ENCODE data around the gene CTNNBIP1. TPM values are rescaled to one million over a fixed set of nuclear protein-coding genes. Genes with fewer than 3 reads are reported as not detected.

The CTNNBIP1 gene
- total RNA-seq, 1 experiment from 2014 or later: 58.9 TPM

DNA sequence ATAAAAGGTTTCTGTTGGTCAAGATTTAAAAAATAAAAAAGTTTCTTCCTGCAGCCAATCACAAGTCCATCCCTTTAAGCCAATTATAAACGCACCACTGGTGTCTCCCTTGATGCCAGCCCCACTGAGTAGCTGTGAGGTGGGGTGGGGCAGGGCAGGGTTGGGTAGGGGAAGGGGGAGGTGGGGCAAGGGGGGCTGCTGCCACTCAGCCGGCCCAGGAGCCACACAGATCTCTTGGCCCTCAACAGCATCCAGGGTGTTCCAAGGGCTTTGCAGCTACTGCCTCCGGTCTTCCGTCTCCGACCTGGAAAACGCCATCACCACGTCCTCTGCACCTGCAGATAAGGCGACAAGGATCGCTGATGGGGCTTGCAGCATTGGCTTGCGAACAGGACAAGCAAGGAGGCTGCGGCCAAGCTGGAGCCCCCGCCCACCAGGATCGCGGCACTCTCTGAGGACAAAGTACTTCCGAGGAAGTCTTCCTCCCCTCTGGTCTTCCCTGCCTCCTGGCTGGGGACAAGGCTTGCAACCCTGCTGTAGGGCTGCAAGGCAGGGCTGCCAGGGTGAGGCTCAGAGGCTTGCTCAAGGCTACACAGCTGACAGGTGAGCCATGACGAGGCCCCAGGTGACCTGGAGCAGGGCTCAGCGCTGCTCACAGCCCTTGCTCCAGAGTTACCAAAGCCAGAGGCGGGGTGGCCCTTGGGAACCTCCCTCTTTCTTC lies 59.5 kb downstream of the CTNNBIP1 start:
- Histone ChIP-seq H3K4me2 (no peak overlapping the region), H3K4me3 (no peak overlapping the region), H3K9me2 (ENCODE audit: insufficient read depth) (no peaks in the 10 kb centered on the region), H3K27ac (no peak overlapping the region), H3K27me3 (ENCODE audit: insufficient read depth, low read depth) (no peaks in the 10 kb centered on the region), H3K36me3 (ENCODE audit: low read depth) (no peaks in the 10 kb centered on the region), H3F3A (ENCODE audit: insufficient read depth, low read depth) (no peaks in the 10 kb centered on the region), H4K20me1 (ENCODE audit: insufficient read depth) (no peaks in the 10 kb centered on the region), H3K4me1 (replicated peaks; ENCODE audit: insufficient read depth) (no peaks in the 10 kb centered on the region), H2AFZ (no peak overlapping the region), H3K9me3 (ENCODE audit: insufficient read depth, low read depth) (no peaks in the 10 kb centered on the region), H3K79me2 (ENCODE audit: low read depth) (no peaks in the 10 kb centered on the region)
- no TSS peak for BruUV-seq (replicated peaks)
- TF ChIP-seq, protein P1, sequence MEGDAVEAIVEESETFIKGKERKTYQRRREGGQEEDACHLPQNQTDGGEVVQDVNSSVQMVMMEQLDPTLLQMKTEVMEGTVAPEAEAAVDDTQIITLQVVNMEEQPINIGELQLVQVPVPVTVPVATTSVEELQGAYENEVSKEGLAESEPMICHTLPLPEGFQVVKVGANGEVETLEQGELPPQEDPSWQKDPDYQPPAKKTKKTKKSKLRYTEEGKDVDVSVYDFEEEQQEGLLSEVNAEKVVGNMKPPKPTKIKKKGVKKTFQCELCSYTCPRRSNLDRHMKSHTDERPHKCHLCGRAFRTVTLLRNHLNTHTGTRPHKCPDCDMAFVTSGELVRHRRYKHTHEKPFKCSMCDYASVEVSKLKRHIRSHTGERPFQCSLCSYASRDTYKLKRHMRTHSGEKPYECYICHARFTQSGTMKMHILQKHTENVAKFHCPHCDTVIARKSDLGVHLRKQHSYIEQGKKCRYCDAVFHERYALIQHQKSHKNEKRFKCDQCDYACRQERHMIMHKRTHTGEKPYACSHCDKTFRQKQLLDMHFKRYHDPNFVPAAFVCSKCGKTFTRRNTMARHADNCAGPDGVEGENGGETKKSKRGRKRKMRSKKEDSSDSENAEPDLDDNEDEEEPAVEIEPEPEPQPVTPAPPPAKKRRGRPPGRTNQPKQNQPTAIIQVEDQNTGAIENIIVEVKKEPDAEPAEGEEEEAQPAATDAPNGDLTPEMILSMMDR (conservative IDR thresholded peaks at IDR 0.05): no peak
- TF ChIP-seq EZH2 (IDR thresholded peaks at IDR 0.05; ENCODE audit: low read depth): no peak
- DNase-seq: no peak
- intact Hi-C loops (cut with micrococcal nuclease; ENCODE audit: unreplicated experiment): no loop called here
- ChIA-PET POLR2A (ENCODE audit: unreplicated experiment) (no interaction called here), CTCF (interaction anchor here (0.6 kb wide), 1 partner anchor 224 kb away, joined by 3 read pairs; no protein-coding TSS in a partner anchor)

DNA sequence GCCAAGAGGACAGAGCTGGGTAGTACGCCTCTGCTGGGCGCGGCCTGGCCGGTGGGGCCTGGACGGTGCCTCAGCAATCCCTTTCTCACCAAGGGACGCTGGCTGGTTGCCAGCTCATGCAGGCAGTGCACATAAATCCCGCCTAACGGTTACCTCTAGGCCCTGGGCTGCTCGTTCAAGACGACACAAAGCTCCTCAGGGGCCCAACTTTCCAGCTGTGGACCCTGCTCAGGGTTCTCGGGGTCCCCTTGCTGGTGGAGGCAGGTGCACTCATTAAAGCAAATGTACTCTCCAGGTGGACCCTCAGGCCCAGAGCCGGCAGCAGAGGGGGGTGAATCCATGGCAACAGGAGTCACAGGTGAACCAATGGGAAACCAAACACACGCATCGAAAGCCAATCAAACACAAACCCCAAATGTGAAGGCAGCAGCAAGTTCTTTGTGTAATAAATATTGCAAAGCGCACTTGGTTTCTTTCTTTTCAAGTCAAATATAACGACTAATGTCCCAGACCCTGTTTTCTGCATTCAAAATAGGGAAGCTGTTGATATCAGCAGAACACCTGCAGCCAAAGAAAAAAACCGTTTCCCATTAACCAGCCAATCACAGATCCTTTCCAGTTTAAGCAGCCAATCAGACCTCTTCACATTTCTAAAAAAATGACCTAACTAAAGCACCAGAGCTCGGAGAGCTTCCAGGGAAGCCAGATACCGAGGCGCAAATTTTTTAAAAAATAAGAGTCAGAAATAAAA lies 60.2 kb downstream of the CTNNBIP1 start:
- no peaks in the 10 kb centered on the region for H3F3A ChIP-seq (ENCODE audit: insufficient read depth, low read depth)
- no peaks in the 10 kb centered on the region for H3K79me2 ChIP-seq (ENCODE audit: low read depth)
- CTCF ChIA-PET: interaction anchor here (0.6 kb wide), 2 partner anchors 224 to 302 kb away, joined by 3 read pairs; no protein-coding TSS in a partner anchor
- H3K9me2 ChIP-seq (ENCODE audit: insufficient read depth): no peaks in the 10 kb centered on the region
- H3K4me3 ChIP-seq: no peak overlapping the region
- no peak for DNase-seq
- H3K4me2 ChIP-seq: no peak overlapping the region
- no peaks in the 10 kb centered on the region for H3K4me1 ChIP-seq (replicated peaks; ENCODE audit: insufficient read depth)
- intact Hi-C loops (cut with micrococcal nuclease; ENCODE audit: unreplicated experiment): no loop called here
- no peaks in the 10 kb centered on the region for H4K20me1 ChIP-seq (ENCODE audit: insufficient read depth)
- POLR2A ChIA-PET (ENCODE audit: unreplicated experiment): no interaction called here
- TF ChIP-seq, protein P1 (conservative IDR thresholded peaks at IDR 0.05): no peak
- no peak for TF ChIP-seq EZH2 (IDR thresholded peaks at IDR 0.05; ENCODE audit: low read depth)
- H3K27ac ChIP-seq: no peak overlapping the region
- H3K36me3 ChIP-seq (ENCODE audit: low read depth): no peaks in the 10 kb centered on the region
- no peak overlapping the region for H2AFZ ChIP-seq
- no peaks in the 10 kb centered on the region for H3K9me3 ChIP-seq (ENCODE audit: insufficient read depth, low read depth)
- BruUV-seq (replicated peaks): no TSS peak
- no peaks in the 10 kb centered on the region for H3K27me3 ChIP-seq (ENCODE audit: insufficient read depth, low read depth)

DNA sequence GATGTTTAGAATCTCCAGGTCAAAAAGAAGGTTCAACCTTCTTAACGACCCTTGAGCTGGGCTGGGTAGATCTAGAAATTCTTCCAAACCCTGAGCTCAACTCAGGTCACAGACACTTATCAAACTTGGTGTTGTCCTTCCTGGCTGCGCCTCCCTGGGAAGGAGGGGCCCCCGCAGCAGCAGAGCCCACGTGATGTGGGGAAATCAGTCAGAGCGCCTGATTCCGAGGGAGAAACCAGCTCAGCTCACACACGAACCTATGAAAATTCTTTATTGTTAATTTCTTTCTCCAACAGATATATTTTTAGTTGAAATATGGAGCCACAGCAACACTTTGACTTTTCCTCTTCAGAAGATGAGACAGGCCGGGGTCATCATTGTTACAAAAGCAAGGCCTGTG lies 62.0 kb downstream of the CTNNBIP1 start:
- ChIA-PET CTCF (no interaction called here), POLR2A (ENCODE audit: unreplicated experiment) (no interaction called here)
- no peak for DNase-seq
- Histone ChIP-seq H3K36me3 (ENCODE audit: low read depth) (no peaks in the 10 kb centered on the region), H4K20me1 (ENCODE audit: insufficient read depth) (no peaks in the 10 kb centered on the region), H3K79me2 (ENCODE audit: low read depth) (no peaks in the 10 kb centered on the region), H3K4me2 (no peak overlapping the region), H3F3A (ENCODE audit: insufficient read depth, low read depth) (no peaks in the 10 kb centered on the region), H3K9me2 (ENCODE audit: insufficient read depth) (no peaks in the 10 kb centered on the region), H3K4me1 (replicated peaks; ENCODE audit: insufficient read depth) (peaks cover 13% of the 10 kb centered on the region), H3K4me3 (no peak overlapping the region), H3K27ac (no peak overlapping the region), H3K9me3 (ENCODE audit: insufficient read depth, low read depth) (no peaks in the 10 kb centered on the region), H2AFZ (no peak overlapping the region), H3K27me3 (ENCODE audit: insufficient read depth, low read depth) (no peaks in the 10 kb centered on the region)
- no TSS peak for BruUV-seq (replicated peaks)
- no peak for TF ChIP-seq EZH2 (IDR thresholded peaks at IDR 0.05; ENCODE audit: low read depth)
- TF ChIP-seq, protein P1 (conservative IDR thresholded peaks at IDR 0.05): no peak
- intact Hi-C loops (cut with micrococcal nuclease; ENCODE audit: unreplicated experiment): no loop called here

Data from PC-9 (cell line).